Dermis blood vessel endothelial cell (primary cell): ENCODE results near the gene PECR. TPM values are rescaled to one million over a fixed set of nuclear protein-coding genes. Genes with fewer than 3 reads are reported as not detected.
"Not testable (repeated sequence)": the region's sequence is repeated elsewhere in the genome, so short reads cannot be mapped to it uniquely, and the experiment has no call there.

Experiments used
- DNase-seq: peaks from one replicate; pipeline ENCODE4 v3.0.0; 2010
- total RNA-seq: library from RNA; depleted of rRNA; stranded (reverse); fragments of >200 nt; gene quantifications from 2 replicates; pipeline ENCODE4 v1.2.3, GENCODE V29; 2014

Gene PECR
- total RNA-seq, 1 donor from 2014 or later = 10.2 TPM

GRCh38 chr2:216001216-216002100, 80.2 kb downstream of the PECR start:
- no peak for DNase-seq

- peak; percentile 26 for DNase-seq
Observed at GRCh38 chr2:215998636-215999035, 83.0 kb downstream of the PECR start.

GRCh38 chr2:215997219-215997618, 84.4 kb downstream of the PECR start:
- DNase-seq = no peak

- no peak for DNase-seq
Observed at GRCh38 chr2:215994911-215995310, 86.7 kb downstream of the PECR start.

- not testable (repeated sequence) for DNase-seq
Observed at GRCh38 chr2:215988556-215989207, 92.9 kb downstream of the PECR start.

Other genes starting within 250 kb of the PECR start
- 2.0 and 3.9 TPM in 2 replicates for gene MREG, start 68.3 kb downstream of the PECR start, total RNA-seq
- gene TMEM169, start 110 bp upstream of the PECR start, total RNA-seq = 0.37 and 0.85 TPM in 2 replicates
- 272 and 383 TPM in 2 replicates for gene XRCC5, start 27.5 kb upstream of the PECR start, total RNA-seq